ENCODE results near the gene CCDC197. TPM values are rescaled to one million over a fixed set of nuclear protein-coding genes. Genes with fewer than 3 reads are reported as not detected.

Gene CCDC197
- total and polyA plus RNA-seq, 2 of the 4 experiments (the other 2 are of a cell fraction) = not detected

- H3K23ac ChIP-seq (ENCODE audit: low read depth, low read length) = no peak overlapping the region
- H2BK120ac ChIP-seq (ENCODE audit: low read depth, low read length) = no peak overlapping the region
- H3K9ac ChIP-seq (ENCODE audit: low read depth, low read length) = no peak overlapping the region
- no peak overlapping the region for H4K91ac ChIP-seq (ENCODE audit: insufficient read depth, low read depth, low read length)
- H3K4me2 ChIP-seq (ENCODE audit: low read depth, low read length) = no peak overlapping the region
- H3K4ac ChIP-seq (ENCODE audit: low read depth, low read length) = no peak overlapping the region
- H3K27me3 ChIP-seq (ENCODE audit: control insufficient read depth, insufficient read depth, low read length) = no peaks in the 10 kb centered on the region
- H3K14ac ChIP-seq (replicated peaks; ENCODE audit: low read depth, low read length) = no peak overlapping the region
- H3K9me3 ChIP-seq (ENCODE audit: control insufficient read depth, insufficient read depth, low read length) = no peaks in the 10 kb centered on the region
- H4K8ac ChIP-seq (ENCODE audit: low read depth in 2 of 2, low read length in 2 of 2) = no peak overlapping the region
- CTCF ChIA-PET = interaction anchor here (1.0 to 5.3 kb wide), 2 partner anchors 82 to 84 kb away, joined by 3 to 35 read pairs; no protein-coding TSS in a partner anchor
- H4K20me1 ChIP-seq (ENCODE audit: insufficient read depth, low read length) = 0 out of 2 replicates have a peak, but pooled peaks cover 4% of the 10 kb centered on the region
- no peak overlapping the region for H3K27ac ChIP-seq (ENCODE audit: insufficient read depth, low read length)
- H3K18ac ChIP-seq (ENCODE audit: low read depth, low read length) = no peak overlapping the region
- no CpG with 5 or more reads among the region's 1 CpG for WGBS, 2 experiments (ENCODE audit: extremely low coverage in 2 of 2, insufficient read length in 1 of 2)
- ATAC-seq (ENCODE audit: low read depth) = no peak
- H3K56ac ChIP-seq (ENCODE audit: extremely low read depth, insufficient read depth, low read length) = no peak overlapping the region
- no peak overlapping the region for H2BK20ac ChIP-seq (ENCODE audit: low read depth, low read length)
- H3K4me3 ChIP-seq (ENCODE audit: insufficient read depth, low read depth, low read length) = no peak overlapping the region
- no peak overlapping the region for H4K5ac ChIP-seq (ENCODE audit: low read depth, low read length)
- no peak for TF ChIP-seq FOS (IDR thresholded peaks at IDR 0.05; ENCODE audit: low read depth, low read length)
- no peak for TF ChIP-seq RFX5 (IDR thresholded peaks at IDR 0.05; ENCODE audit: low read depth, low read length)
- TF ChIP-seq CTCF (conservative IDR thresholded peaks at IDR 0.05; ENCODE audit: low read depth, low read length) = no peak
- no peak for TF ChIP-seq USF2 (IDR thresholded peaks at IDR 0.05; ENCODE audit: low read depth, low read length)
- TF ChIP-seq RCOR1 (IDR thresholded peaks at IDR 0.05; ENCODE audit: insufficient replicate concordance, low read length) = no peak
- TF ChIP-seq RAD21 (IDR thresholded peaks at IDR 0.05; ENCODE audit: low read length) = no peak
- TF ChIP-seq POLR2A (IDR thresholded peaks at IDR 0.05; ENCODE audit: low read depth, low read length) = no peak
- no peak for TF ChIP-seq BHLHE40 (IDR thresholded peaks at IDR 0.05; ENCODE audit: low read depth, low read length)
- no peak for TF ChIP-seq MXI1 (IDR thresholded peaks at IDR 0.05; ENCODE audit: borderline replicate concordance, low read depth, low read length)
- no peak for TF ChIP-seq ELK1 (IDR thresholded peaks at IDR 0.05; ENCODE audit: borderline replicate concordance, low read depth, low read length)
- TF ChIP-seq MAFK (IDR thresholded peaks at IDR 0.05; ENCODE audit: low read depth, low read length) = no peak
- no peak for TF ChIP-seq CHD1 (IDR thresholded peaks at IDR 0.05; ENCODE audit: low read depth, low read length)
- no peak for TF ChIP-seq CEBPB (IDR thresholded peaks at IDR 0.05; ENCODE audit: low read depth, low read length)
- TF ChIP-seq SMC3 (IDR thresholded peaks at IDR 0.05; ENCODE audit: low read depth, low read length) = no peak
- no peak for TF ChIP-seq MAZ (IDR thresholded peaks at IDR 0.05; ENCODE audit: borderline replicate concordance, low read depth, low read length)
- TF ChIP-seq NFE2L2 (IDR thresholded peaks at IDR 0.05; ENCODE audit: low read depth, low read length) = no peak
- H3K79me1 ChIP-seq (ENCODE audit: low read depth in 1 of 2, low read length in 2 of 2) = peaks cover 20 to 26% of the 10 kb centered on the region in 2 experiments
- H2AK9ac ChIP-seq (replicated peaks; ENCODE audit: low read depth, low read length, poor library complexity) = no peak overlapping the region
- BruUV-seq (replicated peaks) = no TSS peak
- H2AFZ ChIP-seq (replicated peaks; ENCODE audit: low read length, poor library complexity) = no peak overlapping the region
- no peaks in the 10 kb centered on the region for H3K9me1 ChIP-seq (ENCODE audit: insufficient read depth, low read length)
- POLR2A ChIA-PET (ENCODE audit: unreplicated experiment) = no interaction called here
- H2BK5ac ChIP-seq (ENCODE audit: low read depth, low read length, poor library complexity, severe bottlenecking) = no peak overlapping the region
- H3K36me3 ChIP-seq (ENCODE audit: control insufficient read depth, insufficient read depth, low read length) = peaks cover 74% of the 10 kb centered on the region
- no peak overlapping the region for H2AK5ac ChIP-seq (ENCODE audit: low read depth, low read length)
- intact Hi-C loops (cut with micrococcal nuclease) = no loop called here
- DNase-seq = no peak
- in situ Hi-C loops (cut with MboI; ENCODE audit: low sequenced_read_pairs) = no loop called here
- H3K4me1 ChIP-seq (ENCODE audit: control insufficient read depth, insufficient read depth, low read length) = no peaks in the 10 kb centered on the region
- dilution Hi-C loops (cut with HindIII; ENCODE audit: low sequenced_read_pairs, unreplicated experiment) = no loop called here
- no peak overlapping the region for H2BK15ac ChIP-seq (ENCODE audit: low read depth, low read length)
These were observed 57.3 kb downstream of the CCDC197 start for GRCh38 chr14:94054401-94054800.

Measured in IMR-90 (cell line).